Measurements from ENCODE around the gene DLX1.
"Not testable (repeated sequence)": the region's sequence is repeated elsewhere in the genome, so short reads cannot be mapped to it uniquely, and the experiment has no call there.

The DLX1 gene

DNA sequence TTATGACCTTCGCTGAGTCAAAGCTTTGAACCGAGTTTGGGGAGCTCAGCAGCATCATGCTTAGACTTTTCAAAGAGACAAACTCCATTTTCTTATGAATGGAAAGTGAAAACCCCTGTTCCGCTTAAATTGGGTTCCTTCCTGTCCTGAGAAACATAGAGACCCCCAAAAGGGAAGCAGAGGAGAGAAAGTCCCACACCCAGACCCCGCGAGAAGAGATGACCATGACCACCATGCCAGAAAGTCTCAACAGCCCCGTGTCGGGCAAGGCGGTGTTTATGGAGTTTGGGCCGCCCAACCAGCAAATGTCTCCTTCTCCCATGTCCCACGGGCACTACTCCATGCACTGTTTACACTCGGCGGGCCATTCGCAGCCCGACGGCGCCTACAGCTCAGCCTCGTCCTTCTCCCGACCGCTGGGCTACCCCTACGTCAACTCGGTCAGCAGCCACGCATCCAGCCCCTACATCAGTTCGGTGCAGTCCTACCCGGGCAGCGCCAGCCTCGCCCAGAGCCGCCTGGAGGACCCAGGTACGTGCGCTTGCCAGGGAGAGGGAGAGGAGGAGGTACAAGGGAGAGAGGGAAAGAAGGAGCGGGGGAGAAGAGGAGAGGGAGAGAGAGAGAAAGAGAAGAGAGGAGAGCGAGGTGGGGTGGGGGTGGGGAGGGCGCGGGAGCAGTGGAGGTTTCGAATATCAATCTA is at the start of gene DLX1:
DLX1 (plus strand) TSS at position 48 of the 700 bp plus-strand sequence; CDS start at position 219, 171 bp downstream.
- peak; percentile 75 for DNase-seq

DNA sequence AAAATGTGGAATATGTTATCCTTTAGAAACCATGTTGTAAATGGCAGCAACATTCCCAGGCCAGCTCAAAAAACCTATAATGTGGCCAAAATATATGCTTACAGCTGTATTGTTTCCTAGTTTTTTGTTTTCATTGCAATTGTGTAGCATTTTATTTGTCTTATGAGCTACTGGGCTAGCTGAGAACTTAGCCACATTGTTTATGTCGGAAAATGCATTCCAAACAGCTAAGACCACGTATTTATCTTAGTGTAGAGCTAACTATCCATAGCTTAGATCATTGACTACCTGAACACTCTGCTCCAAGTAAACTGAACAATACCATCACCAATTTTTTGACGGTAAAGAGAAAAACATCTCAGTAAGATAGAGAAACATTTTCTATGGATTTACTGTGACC is 47.2 kb upstream of the DLX1 start:
- no peak for DNase-seq

GRCh38 chr2:172038604-172039003 is 46.7 kb upstream of the DLX1 start:
- DNase-seq, result peak; percentile 57

GRCh38 chr2:172039011-172039704 is 46.1 kb upstream of the DLX1 start:
- no peak for DNase-seq

- DNase-seq, result no peak
These were observed 45.0 kb upstream of the DLX1 start for GRCh38 chr2:172040311-172040710.

- DNase-seq, result no peak
These were observed 39.1 kb upstream of the DLX1 start for GRCh38 chr2:172046080-172046678.

GRCh38 chr2:172046866-172047565 is 38.3 kb upstream of the DLX1 start:
- no peak for DNase-seq

DNA sequence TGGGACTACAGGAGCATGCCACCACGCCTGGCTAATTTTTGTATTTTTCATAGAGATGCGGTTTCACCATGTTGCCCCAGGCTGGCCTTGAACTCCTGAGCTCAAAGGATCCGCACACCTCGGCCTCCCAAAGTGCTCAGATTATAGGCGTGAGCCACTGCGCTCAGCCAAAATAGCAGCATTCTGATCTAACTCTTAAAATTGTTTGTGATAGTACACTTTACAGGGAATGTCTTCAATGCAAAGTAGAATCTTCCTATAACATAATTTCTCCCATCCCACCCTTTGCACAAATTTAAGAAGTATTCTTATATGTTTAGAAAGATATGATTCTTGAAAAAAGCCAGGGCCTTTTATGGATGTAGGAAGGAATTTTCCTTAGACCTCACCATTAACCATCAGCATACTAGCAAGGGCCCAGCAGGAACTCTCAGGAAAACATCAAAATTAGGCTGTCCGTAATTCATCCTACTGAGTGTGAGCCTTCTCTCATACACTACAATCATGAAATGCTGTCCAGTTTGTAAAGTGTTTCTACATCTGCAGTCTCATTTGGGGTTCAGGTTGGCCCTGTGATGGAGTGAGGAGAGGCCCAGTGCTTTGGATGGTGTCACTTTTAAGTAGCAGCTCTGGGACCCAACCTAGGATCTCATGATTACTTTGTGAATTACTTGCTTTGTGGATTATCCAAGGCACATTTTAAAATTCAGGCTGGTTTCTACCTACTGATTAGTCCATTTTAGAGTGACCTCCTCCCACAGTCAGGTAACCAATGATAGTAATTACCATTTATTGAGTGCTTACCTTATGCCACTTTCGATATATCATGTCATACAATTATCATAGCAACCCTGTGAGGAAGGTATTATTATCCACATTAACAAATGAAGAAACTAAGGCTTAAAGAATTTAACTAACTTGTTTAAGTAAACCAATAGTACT is 37.5 kb upstream of the DLX1 start:
- DNase-seq, result no peak

- DNase-seq, result no peak
These were observed 36.5 kb upstream of the DLX1 start for GRCh38 chr2:172048508-172049503.

DNA sequence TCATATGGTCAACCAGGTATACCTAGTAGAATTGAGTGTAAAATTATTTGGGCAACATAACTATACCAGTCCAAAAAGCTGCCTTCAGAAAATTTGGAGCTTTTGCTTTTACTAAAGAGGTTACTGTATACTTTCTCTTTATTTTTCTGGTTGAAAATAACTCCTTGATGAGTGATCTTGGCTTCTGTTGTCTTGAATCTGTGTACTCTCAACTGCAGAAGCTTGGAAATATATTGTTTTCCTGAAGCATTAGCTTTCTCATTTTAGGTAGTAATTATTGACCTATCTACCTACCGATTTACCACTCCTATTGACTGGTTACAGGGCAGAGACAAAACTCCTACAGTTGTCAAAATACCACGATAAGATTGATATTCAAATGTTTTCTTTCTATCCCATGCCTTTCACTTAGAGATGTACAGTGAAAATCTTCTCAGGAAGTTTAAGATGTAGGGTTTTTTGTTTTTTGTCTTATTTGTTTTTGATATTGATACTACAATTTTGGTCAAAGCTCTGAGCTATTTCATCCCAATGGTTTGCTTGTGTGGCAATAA is 35.7 kb upstream of the DLX1 start:
- no peak for DNase-seq

- DNase-seq, result no peak
These were observed 34.7 kb upstream of the DLX1 start for GRCh38 chr2:172050479-172051125.

GRCh38 chr2:172052000-172052983 is 33.0 kb upstream of the DLX1 start:
- peak; percentile 77 for DNase-seq

GRCh38 chr2:172053486-172053885 is 31.8 kb upstream of the DLX1 start:
- no peak for DNase-seq

- DNase-seq, result no peak
These were observed 29.0 kb upstream of the DLX1 start for GRCh38 chr2:172056293-172056692.

GRCh38 chr2:172058660-172059059 is 26.6 kb upstream of the DLX1 start:
- DNase-seq, result no peak

GRCh38 chr2:172060118-172060517 is 25.2 kb upstream of the DLX1 start:
- not testable (repeated sequence) for DNase-seq

GRCh38 chr2:172062402-172063004 is 22.8 kb upstream of the DLX1 start:
- DNase-seq, result no peak

DNA sequence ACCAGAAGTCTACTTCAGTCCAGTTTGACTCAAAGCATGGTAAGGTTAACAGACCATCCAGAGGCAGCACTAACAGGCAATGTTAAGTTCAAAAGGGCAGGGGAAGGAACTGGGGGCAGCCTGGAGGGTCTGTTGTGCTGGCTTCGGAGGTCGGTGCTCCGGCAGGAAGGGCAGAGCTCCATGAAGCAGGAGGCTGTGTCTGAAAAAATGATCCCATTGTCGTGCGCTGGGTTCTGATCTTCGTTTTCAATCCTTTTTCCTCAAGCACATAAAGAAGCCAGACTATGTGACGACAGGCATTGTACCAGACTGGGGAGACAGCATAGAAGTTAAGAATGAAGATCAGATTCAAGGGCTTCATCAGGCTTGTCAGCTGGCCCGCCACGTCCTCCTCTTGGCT is 21.9 kb upstream of the DLX1 start:
- no peak for DNase-seq

Data from NCI-H146 (cell line).